IPS DF 19.7 (cell line): ENCODE results near the gene CACNA1S.

Experiments used
- DNase-seq: peaks from one replicate; pipeline ENCODE4 v3.0.0-alpha.2; 2013; ENCODE audit warnings: low read depth, low spot score

The CACNA1S gene

DNA sequence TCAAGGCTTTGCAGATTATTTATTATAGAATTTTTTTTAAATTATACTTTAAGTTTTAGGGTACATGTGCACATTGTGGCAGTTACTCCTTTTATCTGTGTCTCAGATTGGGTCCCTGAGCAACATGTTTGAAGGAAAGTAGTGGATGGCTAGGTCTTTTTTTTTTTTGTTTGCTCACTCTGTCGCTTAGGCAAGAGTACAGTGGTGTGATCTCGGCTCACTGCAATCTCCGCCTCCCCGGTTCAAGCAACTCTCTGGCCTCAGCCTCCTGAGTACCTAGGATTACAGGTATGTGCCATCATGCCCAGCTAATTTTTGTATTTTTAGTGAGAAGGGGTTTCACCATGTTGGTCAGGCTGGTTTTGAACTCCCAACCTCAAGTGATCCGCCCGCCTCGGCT is 49.1 kb downstream of the CACNA1S start:
- DNase-seq, result no peak

DNA sequence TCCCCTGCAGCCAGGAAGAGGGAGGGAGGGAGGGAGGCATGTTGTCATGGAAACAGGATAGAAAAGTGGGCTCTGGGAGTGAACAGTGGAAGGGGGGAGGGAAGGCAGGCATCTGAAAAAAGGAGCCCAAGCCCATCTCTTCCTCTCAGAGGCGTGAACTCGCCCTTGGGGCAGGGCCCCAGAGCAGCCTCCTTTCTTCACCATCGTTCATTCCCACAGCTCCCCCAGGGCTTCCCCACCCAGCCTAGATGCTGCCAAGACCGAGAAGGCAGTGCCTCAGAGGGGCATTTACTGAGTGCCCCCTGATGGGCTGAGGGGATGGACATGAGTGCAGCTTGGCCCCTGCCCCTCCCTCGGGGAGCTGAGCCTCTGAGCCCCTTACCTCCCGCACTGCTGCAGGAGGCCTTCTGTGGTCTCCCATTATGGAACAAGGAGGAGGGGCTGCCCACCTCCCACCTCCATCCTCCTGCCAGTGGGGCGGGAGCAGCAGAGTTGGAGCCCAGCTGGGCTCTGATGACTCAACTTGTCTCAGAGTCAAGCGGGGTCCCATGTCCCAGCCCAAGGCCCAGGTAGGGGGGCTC is 49.6 kb downstream of the CACNA1S start:
- DNase-seq, result no peak

DNA sequence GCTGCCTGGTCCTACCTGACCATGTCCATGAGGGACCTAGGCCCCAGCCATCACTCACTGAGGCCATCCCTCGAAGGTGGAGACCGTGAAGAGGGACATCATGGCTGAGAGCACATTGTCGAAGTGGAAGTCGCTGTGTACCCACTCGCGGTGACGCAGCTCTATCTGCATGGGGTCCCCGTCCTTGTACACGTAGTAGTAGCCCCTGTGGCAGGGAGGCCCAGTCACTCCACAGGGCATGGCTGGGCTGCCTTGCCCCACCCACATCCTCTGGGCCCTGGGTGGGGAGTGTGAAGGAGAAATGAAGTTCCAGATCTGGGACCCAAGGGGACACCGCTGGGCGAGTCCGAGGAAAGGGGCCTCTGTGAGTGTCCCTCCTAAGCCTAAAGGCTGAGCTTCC is 50.3 kb downstream of the CACNA1S start:
- DNase-seq, result no peak

DNA sequence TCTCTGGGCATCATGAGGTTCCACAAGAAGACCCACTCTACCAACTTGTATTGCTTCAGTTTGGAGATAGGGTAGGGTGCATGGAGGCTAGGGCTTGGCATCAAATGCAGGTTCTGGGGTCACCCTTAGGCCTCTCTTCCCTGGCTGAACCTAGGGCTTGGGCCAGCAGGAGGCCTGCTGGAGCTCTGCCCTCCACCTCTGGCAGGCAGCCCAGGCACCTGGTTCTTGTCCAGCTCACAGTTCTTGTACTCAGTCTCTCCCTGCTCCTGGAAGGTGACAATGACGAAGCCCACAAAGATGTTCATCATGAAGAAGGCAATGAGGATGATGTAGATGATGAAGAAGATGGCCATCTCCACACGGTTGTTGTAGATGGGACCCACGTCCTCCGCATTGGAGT is 51.2 kb downstream of the CACNA1S start:
- no peak for DNase-seq

DNA sequence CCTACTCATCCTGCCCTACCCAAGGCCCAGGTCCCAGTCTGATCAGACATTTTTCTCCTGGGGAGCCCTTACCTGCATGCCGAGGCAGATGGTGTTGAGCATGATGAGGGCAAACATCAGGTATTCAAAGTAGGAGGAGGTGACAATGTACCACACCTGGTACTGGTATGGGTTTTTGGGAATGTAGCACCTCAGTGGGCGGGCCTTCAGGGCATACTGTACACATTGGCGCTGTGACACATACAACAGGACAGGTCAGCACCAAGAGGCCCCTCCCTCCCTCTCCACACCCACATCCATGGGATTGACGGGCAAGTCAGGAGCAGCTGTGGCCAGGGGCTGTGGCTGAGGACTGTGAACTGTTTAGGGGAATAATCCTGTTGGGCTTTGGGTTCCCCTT is 51.6 kb downstream of the CACNA1S start:
- no peak for DNase-seq

DNA sequence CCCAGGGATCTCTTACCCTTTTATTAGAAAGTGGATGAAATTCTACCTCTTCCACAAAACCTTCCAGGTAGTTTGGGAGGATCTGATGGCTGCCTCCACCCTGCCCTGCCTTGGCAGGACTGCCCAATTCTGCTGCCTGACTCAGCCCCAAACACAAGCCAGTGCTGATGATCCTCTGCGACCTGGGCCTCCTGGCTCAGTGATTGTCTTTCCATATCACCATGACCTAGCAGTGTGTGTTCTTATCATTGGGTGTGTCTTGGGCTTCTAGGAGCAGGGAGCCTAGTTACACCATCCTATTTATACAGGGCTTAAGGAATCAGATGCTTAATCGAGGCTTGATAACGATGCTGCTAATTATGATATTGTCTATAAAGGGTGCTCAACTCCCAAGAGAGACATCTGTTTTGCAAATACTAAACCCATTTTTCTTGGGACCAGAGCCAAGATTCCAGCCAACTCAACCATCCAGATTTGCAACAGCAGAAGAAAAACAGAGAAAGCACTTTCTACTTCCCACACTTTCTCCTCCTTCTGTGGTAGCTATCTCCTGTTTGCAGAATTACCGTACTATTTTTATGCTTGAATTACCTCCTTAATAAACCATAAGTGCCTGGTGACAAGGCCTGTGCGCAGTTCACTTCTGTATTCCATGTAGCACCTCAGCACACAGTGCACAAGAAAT is 52.2 kb downstream of the CACNA1S start:
- DNase-seq, result no peak

DNA sequence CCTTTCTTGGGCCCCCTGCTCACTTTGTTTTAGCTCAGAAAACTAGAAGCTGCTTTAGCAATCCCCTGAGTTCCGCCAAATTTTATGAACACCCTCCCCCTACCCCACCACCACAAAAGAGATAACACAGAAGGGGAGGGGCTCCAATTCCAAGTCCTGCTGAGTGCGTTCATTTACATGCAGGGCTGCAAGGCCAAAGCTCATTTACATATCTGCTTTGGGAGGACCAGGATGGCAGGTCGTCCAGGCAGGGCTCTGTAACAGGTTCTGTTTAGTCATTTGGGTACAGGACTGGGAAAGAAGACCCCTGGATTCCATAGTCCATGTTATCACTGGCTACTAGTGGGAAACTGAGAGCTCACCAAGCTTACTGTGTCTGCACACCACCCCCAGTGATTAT is 52.8 kb downstream of the CACNA1S start:
- DNase-seq, result no peak

DNA sequence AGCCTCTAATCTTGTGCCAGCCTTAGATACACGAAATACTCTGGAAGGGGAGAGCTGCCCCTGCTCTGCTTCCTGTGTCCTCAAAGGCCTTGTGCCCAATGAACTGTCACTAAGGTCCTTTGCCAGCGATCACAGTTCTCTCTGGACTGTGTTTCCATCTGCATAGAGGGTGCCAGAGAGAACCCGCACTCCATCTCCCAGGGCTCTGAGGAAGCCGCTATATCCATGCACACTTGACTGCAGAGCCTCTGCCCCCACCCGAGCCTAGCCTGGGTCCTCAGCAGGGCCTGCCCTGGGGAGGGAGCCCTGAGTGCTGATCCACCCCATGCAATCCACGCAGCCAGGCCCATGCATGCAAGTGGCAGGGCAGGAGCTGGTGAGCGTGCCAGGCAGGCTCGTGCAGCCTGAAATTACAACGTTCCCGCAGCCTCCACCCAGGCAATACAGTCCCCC is 58.1 kb downstream of the CACNA1S start:
- no peak for DNase-seq

DNA sequence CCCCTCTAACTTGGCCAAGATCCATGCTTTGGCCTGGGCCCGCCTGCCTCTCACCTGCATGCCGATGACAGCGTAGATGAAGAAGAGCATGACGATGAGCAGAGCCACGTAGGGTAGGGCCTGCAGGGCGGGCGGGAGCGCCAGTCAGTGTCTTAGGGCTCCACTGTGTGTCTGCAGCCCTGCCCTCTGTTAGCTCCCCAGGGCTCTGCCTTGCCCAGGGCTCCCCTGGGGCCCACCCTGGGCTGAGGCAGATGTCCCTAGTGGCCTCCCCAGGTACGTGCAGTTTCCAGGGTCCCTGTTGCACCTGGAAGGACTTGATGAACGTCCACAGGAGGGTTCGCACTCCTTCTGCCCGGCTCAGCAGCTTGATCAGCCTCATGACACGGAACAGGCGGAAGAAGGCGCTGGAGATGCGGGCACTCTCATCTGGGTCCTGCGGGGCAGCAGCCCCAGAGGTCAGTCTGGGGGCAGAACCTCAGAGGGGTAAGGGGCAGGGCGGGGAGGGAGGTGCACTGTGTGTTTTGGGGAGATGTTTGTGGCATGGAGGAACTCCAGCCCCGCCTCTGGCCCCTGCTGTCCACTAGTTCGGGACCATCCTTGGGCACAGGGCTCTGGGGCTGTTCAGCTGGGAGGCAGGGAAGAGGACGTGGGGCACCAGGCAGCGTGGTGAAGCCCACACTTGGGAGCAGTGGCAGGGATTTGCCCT is 58.9 kb downstream of the CACNA1S start:
- no peak for DNase-seq

DNA sequence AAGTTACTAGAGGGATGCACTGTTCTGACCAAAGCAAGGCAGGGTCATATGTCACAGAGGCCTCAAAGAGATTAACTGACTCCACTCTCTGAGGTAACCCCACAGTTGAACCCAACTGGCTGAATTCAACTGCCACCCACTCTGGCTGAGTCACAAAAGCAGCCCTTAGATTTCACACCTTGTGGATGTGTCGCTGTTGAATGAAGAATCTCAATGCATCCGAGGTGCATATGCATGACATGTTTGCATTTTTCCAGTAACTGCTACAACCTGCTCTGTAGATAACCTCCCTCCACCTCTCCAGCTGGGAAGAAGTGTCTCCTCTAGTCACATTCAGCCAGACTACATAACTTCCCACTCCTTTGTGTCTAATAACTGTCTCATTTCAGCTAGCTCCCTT is 60.8 kb downstream of the CACNA1S start:
- no peak for DNase-seq

DNA sequence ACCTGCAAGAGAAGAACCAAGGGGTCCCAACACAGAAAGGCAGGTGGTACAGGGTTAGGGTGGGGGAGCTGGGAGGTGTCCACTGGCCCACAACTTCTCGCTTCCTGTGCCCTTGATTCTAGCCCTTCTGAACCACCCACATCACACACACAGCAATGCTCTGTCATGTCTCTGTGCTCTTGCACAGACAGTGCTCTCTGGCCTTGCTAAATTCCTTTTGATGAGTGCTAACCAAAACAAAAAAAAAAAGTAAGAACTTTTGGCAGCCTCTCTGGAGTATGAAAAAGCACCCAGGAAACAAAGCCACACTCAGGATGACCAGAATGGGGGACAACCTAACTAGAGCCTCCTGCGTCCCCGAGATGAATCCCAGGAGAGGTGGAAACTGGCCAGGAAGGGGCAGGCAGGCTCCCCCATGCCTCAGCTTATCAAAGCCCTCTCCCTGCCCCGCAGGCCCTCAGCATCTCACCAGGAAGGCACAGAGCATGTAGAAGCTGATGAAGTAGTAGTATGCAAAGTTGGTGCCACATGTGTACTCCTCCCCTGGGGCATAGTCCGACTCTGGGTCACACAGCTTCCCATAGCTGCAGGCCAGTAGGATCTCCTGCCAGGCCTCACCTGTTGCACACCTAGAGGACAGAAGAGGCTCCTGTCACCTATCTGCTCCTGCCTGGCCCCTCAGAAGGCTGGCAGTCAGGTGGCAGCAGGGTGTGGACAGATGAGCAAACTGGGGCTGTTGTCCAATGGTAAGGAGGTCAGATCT is 61.5 kb downstream of the CACNA1S start:
- DNase-seq, result no peak

DNA sequence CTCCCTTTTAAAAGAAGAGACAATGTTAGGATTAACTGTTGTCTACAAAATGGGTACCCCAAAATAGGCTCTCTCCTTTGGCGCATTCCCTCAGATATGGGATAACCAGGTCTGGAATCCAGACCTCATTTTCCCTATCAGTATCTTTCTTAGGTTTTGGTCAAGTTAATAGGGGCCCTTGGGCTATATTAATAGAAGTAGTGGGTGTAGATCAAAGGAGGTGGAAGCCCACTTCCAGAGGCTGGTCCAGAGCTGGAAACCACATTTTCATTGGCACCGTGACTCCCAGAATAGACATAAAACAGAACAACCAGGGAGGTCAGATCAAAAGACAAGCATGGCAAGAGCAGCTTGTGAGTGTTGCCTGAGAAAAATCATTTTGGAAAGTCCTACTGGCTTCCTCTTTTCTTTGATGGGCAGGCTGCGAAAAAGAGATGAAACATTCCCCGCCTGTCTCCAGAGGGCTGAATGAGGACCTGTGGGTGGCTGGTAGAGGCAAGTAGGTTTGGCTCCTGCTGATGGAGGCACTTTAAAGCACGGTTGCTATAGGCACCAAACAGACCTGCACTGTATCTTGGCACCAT is 62.9 kb downstream of the CACNA1S start:
- no peak for DNase-seq

DNA sequence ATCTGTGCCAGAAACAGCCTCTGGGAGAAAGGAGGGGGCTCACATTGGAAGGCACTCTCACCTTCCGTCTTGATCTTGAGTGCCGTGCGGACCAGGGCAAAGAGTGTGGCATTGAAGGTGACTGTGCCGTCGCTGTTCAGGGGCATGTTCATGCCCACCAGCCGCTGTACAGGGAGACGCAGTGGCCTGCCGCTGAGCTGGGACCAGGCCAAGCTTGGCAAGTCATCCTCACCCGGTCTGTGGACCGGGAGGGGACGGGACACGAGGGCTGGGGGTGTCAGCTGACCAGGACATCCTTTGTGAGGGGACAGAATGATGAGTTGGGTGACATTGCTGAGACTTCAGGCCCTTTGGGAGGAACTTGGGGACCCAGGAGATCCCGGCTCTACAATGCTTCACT is 63.7 kb downstream of the CACNA1S start:
- DNase-seq, result no peak

DNA sequence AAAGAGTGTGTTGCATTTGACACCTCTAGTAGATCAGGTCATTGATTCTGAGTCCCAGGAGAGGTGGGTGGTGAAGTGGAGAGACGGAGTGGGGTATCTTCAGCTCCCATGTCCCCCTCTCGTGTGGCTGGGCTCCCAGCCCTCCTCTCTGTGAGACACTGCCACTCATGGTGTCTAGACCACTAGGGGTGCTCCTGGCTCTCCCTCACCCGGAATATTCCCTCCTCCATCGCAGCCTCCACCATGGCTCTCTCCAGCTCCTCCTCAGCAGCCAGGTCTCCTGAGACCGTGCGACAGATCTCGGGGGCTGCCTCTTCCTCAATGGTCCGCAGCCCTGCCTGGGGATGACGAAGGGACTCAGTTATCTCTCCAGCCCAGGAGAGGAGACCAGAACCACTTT is 68.1 kb downstream of the CACNA1S start:
- DNase-seq, result no peak

DNA sequence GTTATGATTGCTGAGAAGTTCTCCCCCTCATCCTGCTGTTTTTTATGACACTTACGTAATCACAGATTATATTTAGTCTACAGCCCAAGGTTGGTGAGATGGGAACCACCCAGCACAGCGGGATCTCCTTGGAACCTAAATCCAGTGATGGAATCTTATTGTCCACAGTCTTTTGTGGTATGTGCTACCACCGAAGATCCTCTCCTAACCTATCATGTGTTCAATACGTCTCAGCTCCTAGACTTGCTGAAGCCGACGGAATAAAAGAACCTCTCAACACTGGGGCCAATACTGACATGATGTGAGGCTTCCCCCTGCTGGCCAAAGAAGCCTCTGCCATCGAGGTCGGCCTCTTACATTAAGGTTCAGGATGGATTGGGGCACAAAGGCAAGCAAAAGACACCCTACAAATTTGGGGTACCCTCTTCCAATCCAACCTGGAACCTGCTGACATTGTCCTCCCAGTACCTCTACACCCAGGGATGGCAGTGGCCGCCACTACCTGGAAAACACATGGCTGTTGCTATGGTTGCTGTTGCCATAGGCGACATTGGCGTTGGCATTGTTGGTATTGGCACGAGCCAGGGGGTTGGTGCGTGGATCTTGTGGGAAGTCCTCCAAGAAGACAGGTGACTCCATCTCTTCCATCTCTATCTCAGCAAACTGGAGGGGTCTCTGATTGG is 69.3 kb downstream of the CACNA1S start:
- DNase-seq, result no peak

DNA sequence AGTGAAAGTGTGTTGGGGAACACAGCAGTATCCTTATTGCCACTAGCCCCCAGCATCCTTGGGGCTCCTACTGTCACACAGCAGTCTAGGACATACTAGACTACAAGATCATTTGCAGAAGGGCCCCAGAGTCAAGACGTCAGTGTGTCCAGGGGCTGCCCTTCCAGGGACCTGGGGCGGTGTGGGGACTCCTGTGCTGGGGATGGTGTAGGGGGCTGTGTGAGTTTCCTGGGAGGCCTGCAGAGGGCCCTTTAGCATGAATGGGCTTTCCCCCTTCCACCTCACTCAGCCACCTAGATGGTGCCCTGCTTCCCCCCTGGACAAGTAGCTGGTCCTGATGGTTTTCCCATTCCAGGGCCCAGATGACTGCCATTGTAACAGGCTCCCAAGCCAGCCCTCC is 71.2 kb downstream of the CACNA1S start:
- DNase-seq, result no peak

DNA sequence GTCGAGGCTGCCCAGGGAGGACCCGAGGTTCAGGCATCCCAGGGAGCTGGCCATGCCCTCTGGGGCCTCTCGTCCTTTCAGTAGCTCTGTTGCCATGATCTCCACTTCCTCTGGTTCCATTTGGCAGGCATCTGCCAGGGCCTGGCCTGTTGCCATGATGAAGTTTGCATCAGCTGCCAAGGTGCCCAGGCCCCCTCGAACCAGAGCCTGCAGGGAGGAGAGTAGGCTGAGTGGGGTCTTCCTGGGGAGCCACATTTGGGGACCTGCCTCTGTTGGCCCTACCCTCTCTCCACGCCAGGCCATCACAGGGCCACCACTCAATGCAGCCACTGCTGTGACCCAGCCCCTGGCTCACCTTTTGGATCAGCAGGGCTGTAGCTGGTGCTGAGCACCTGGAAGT is 72.3 kb downstream of the CACNA1S start:
- DNase-seq, result no peak

DNA sequence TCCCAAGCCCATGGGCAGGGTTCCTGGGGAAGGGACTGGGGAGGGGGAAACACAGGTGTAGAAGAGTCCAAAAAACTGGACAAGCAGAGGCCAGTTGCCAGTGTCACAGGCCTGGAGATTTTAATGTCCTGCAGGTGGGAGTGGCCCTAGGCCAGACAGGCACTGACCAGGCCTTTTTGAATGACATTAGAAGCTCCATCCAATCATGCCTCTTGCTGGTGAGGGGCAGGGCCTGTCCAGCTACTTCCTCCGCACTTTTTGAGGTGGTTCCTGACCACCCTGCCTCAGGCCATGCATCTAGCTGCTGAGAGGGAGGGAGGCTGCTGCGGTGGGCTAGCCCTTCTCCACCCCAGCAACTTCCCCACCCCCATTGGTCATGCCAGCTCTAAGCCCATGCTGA is 72.8 kb downstream of the CACNA1S start:
- DNase-seq, result no peak

DNA sequence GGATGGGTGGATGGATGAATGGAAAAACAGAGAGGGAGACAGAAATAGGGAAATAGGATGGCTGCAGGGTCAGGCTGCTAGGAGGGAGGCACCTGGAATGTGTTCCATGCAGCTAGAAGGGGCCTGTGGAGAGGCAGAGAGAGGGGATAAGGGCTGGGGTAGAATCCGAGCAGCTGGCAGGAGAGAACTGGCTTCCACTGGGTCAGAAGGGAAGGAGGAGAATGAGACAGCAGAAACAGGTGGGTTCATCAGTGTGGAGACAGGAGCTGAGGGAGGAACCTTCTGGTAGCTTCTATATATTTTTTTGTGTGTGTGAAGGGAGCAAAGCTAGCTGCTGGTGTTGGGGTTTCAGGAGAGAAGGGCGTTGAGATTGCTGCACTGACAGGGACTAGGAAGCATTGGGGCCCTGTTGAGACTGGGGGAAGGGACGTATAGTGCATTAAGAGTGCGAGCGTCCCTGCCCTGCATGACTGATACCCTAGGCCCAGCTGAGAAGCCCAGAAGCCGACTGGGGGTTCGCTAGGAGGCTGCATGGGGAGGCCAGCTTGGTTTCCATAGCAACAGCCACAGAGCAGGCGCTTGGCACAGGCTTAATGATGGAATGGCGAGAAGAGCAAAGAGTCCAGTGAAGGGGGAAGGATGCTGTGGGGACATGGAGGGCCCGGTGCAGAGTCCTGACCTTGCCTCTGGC is 73.9 kb downstream of the CACNA1S start:
- no peak for DNase-seq

DNA sequence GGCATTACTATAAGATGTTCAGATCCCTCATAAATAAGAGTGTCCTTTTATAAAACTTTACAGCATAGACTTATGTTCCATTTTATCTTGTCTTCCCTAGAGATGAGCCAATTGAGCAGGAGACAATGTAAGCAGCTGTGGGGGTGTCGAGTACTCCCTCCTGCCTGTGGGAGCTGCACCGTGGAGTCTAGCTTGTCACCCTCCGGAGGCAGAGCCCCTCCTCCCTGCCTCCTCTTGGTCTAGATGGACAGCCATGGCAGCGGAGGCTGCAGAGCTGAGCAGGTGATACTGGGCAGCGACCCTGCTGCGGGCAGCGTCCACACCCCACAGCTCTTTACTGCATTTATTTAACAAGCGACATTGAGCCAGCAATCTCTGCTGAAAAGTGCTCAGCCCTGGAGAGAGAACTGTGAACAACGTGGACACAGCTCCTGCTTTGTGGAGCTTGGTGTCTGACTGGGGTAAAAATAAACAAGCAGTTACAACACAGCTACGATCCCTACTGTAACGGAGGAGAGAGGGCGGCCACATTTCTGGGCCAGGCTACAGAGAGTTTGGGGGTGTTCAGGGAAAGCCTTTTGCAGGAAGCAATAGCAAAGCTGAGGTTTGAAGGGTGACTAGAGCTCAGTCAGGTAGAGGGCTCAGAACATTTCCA is 75.9 kb downstream of the CACNA1S start:
- DNase-seq, result no peak
